ACHN (cell line): Measurements from ENCODE around the gene SNTG2.
A peak's percentile ranks its signal among the peaks of the same experiment; 100 is the strongest.

ENCODE experiments used
- DNase-seq: peaks from one replicate; pipeline ENCODE4 v3.0.0-alpha.2; 2015
- in situ Hi-C: cut with HindIII; loops from 2 replicates; pipeline ENCODE4 v1.10.0; 2017; ENCODE audit warnings: low sequenced_read_pairs, low pct_ligation_motif_present, low pct_unique_long_range_greater_than_20kb

SNTG2 gene

GRCh38 chr2:946073-946948 lies 4.3 kb upstream of the SNTG2 start:
- no peak for DNase-seq
- in situ Hi-C loops, result no loop called here

- in situ Hi-C loops, result no loop called here
- DNase-seq, result no peak
These were observed 1.1 kb upstream of the SNTG2 start for GRCh38 chr2:949384-950079.

GRCh38 chr2:951224-952006 lies 766 bp downstream of the SNTG2 start:
- in situ Hi-C loops, result no loop called here
- DNase-seq, result no peak

GRCh38 chr2:953408-953807 lies 2.8 kb downstream of the SNTG2 start:
- DNase-seq, result no peak
- in situ Hi-C loops, result no loop called here

- peak; percentile 43 for DNase-seq
- in situ Hi-C loops, result no loop called here
These were observed 3.5 kb downstream of the SNTG2 start for GRCh38 chr2:953975-954686.

- in situ Hi-C loops, result no loop called here
- no peak for DNase-seq
These were observed 4.0 kb downstream of the SNTG2 start for GRCh38 chr2:954687-955000.

GRCh38 chr2:955829-956731 lies 5.4 kb downstream of the SNTG2 start:
- in situ Hi-C loops, result no loop called here
- DNase-seq, result no peak

- in situ Hi-C loops, result no loop called here
- DNase-seq, result no peak
These were observed 8.8 kb downstream of the SNTG2 start for GRCh38 chr2:959457-959856.

GRCh38 chr2:960061-960736 lies 9.6 kb downstream of the SNTG2 start:
- no peak for DNase-seq
- in situ Hi-C loops, result no loop called here

- no peak for DNase-seq
- in situ Hi-C loops, result no loop called here
These were observed 11.1 kb downstream of the SNTG2 start for GRCh38 chr2:961786-962185.

- DNase-seq, result no peak
- in situ Hi-C loops, result no loop called here
These were observed 13.2 kb downstream of the SNTG2 start for GRCh38 chr2:963876-964275.

- in situ Hi-C loops, result no loop called here
- DNase-seq, result no peak
These were observed 13.9 kb downstream of the SNTG2 start for GRCh38 chr2:964562-964961.

- in situ Hi-C loops, result no loop called here
- no peak for DNase-seq
These were observed 15.0 kb downstream of the SNTG2 start for GRCh38 chr2:965640-966147.

GRCh38 chr2:973129-973528 lies 22.5 kb downstream of the SNTG2 start:
- in situ Hi-C loops, result no loop called here
- no peak for DNase-seq

GRCh38 chr2:974054-974453 lies 23.4 kb downstream of the SNTG2 start:
- no peak for DNase-seq
- in situ Hi-C loops, result no loop called here

GRCh38 chr2:974502-974901 lies 23.9 kb downstream of the SNTG2 start:
- in situ Hi-C loops, result no loop called here
- no peak for DNase-seq

GRCh38 chr2:975095-975494 lies 24.4 kb downstream of the SNTG2 start:
- in situ Hi-C loops, result no loop called here
- no peak for DNase-seq
